ENCODE results near the gene B9D1.

B9D1 gene, protein sequence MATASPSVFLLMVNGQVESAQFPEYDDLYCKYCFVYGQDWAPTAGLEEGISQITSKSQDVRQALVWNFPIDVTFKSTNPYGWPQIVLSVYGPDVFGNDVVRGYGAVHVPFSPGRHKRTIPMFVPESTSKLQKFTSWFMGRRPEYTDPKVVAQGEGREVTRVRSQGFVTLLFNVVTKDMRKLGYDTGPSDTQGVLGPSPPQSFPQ

DNA sequence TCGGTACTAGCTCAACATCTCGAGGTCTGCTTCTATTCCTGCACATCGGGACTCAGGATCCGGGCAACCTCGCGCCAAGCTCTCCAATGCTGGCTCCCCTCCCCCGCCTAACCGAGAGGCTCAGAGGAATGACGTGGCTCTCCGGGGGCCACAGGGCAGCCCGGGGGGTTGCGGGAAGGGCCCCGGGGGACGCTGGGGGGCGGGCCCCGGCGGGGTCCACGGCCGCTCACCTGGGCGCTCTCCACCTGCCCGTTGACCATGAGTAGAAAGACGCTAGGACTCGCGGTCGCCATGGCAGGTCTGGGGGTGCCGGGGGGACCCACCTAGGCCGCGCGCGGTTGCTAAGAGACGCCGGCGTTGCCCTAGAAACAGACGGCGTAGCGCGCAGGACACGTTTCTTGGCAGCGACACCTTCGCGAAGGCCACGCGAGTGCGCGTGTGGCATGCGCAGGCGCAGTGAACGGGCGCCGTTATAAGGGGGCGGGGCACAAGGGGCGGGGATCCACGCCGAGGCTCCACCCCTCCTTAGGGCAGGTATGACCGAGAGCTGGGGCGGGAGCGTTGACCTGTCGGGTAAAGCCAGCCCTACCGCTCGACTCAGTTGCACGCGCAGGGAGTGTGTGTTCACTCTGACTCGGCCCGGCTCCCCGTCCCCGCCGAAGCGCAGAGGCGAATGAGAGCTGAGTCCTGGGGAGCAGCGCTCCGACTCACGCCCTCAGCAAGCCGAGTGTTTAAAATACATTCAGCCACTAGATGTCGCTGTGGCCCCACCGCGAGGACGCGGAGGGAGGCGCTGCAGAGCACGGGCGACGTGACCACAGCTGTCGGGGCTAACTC lies at the start of gene B9D1:
Gene B9D1 (minus strand): TSS at position 447 of the 837 bp plus-strand sequence. CDS start 154 bp downstream, at position 293.
- H3K9me3 Mint-ChIP-seq: no peaks in the 10 kb centered on the region
- H3K4me1 Mint-ChIP-seq: peaks cover 18% of the 10 kb centered on the region
- peak within 1 kb of the TSS; percentile 78 for H3K27ac Mint-ChIP-seq
- H3K4me3 Mint-ChIP-seq: peak within 1 kb of the TSS; percentile 88
- H3K27me3 Mint-ChIP-seq: peaks cover 3% of the 10 kb centered on the region
- ATAC-seq (ENCODE audit: low read depth) (peak; percentile 87), DNase-seq (ENCODE audit: low spot score in 2 of 2) (peak; percentile 92 to 98)
- no peaks in the 10 kb centered on the region for H3K36me3 Mint-ChIP-seq

DNA sequence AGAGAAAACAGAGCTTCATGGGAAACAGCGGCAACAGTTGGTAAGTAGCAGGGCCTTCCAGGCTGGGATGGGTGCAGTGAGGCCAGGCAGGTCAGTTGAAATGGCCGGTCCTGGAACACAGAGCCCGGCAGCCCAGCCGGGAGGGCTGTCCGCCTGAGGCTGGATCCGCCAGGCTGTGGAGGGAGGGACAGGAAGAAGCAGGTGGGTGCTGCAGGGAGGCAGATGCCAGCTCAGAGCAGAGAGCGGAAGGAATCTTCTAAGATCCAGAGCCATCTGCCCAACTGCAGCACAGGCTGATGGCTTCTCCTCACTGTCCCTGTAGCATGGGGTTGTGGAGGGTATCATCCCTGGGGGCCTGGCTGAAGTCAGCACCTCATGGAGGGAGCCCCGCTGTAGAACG lies 49.1 kb upstream of the B9D1 start:
- Mint-ChIP-seq H3K27ac (no peak overlapping the region), H3K27me3 (peaks cover 6% of the 10 kb centered on the region), H3K9me3 (no peaks in the 10 kb centered on the region), H3K4me1 (no peaks in the 10 kb centered on the region), H3K36me3 (no peaks in the 10 kb centered on the region), H3K4me3 (no peak overlapping the region)
- DNase-seq (ENCODE audit: low spot score in 2 of 2): no peak
- no peak for ATAC-seq (ENCODE audit: low read depth)

DNA sequence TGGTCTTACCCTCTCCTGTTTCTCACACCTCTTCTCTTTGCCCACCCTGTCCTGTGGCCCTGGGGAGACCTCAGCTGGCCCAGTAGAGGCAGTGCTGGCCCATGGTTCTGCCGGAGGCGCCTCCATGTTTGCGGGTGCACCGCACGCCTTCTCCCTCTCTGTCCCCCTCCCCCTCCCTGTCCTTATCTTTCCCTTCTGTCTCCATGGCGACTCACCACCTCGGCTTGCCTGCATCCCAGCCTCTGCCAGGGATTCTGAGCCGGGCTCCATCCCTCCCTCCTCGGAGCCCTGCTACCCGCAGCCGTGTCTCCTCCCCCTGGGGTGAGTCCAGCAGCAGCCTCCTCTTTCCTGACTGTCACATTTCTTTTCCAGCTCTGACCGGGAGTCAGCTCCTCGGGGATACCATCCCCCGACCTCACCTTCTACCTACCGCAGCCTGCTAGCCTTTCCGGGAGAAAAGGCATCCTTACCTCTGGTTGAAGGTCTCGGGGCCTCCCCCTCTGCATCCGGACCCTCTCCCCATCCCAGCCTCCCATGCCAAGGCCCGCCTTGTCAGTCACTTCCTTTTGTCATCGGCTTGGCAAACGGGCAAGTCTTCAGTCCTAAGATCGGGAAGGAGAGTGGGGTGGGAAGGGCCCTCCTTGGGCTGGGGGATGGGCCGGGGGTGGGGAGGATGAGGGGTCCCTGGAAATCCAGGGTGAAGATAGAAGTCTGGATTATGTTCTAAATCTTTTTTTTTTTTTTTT lies 48.5 kb upstream of the B9D1 start, which contains the start of gene RNF112:
Gene RNF112 (plus strand): TSS at position 358 of the 746 bp plus-strand sequence. CDS start 177 bp downstream, at position 535.
- H3K4me3 Mint-ChIP-seq: no peak within 1 kb of the TSS
- H3K27me3 Mint-ChIP-seq: peaks cover 6% of the 10 kb centered on the region
- DNase-seq (ENCODE audit: low spot score in 2 of 2) (no peak), ATAC-seq (ENCODE audit: low read depth) (no peak)
- no peaks in the 10 kb centered on the region for H3K36me3 Mint-ChIP-seq
- H3K27ac Mint-ChIP-seq: no peak within 1 kb of the TSS
- no peaks in the 10 kb centered on the region for H3K4me1 Mint-ChIP-seq
- H3K9me3 Mint-ChIP-seq: no peaks in the 10 kb centered on the region

GRCh38 chr17:19410091-19410490 lies 47.6 kb upstream of the B9D1 start:
- H3K27ac Mint-ChIP-seq: no peak overlapping the region

GRCh38 chr17:19409509-19409908 lies 47.0 kb upstream of the B9D1 start:
- Mint-ChIP-seq H3K27me3 (peaks cover 6% of the 10 kb centered on the region), H3K27ac (no peak overlapping the region), H3K4me3 (no peak overlapping the region), H3K4me1 (no peaks in the 10 kb centered on the region), H3K36me3 (no peaks in the 10 kb centered on the region), H3K9me3 (no peaks in the 10 kb centered on the region)
- ATAC-seq (ENCODE audit: low read depth): no peak
- no peak for DNase-seq (ENCODE audit: low spot score in 2 of 2)

More at GRCh38 chr17:19410091-19410490, 47.6 kb upstream of the B9D1 start:
- Mint-ChIP-seq H3K27me3 (peaks cover 6% of the 10 kb centered on the region), H3K36me3 (no peaks in the 10 kb centered on the region), H3K9me3 (no peaks in the 10 kb centered on the region), H3K4me3 (no peak overlapping the region), H3K4me1 (no peaks in the 10 kb centered on the region)
- ATAC-seq (ENCODE audit: low read depth): no peak
- DNase-seq (ENCODE audit: low spot score in 2 of 2): no peak

DNA sequence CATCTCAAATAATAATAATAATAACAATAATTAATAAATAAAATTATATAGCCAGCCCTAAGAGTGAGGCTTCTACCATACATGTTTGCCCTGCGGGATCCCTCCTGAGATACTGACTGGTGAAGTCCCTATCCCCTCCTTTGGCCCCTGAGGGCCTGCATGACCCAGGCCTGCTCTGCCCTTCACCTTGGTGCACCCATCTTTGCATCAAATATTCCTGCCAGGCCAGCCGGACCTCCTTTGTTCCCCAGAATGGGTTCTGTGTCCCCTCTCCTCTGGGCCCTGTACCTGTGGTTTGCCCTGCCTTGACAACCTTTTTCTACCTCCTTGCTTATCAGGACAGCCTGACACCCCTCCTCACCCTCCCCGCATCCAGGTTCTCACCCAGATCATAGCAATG lies 46.5 kb upstream of the B9D1 start:
- DNase-seq (ENCODE audit: low spot score in 2 of 2) (no peak), ATAC-seq (ENCODE audit: low read depth) (no peak)
- Mint-ChIP-seq H3K4me1 (no peaks in the 10 kb centered on the region), H3K36me3 (no peaks in the 10 kb centered on the region), H3K27me3 (peaks cover 6% of the 10 kb centered on the region), H3K4me3 (no peak overlapping the region), H3K9me3 (no peaks in the 10 kb centered on the region), H3K27ac (no peak overlapping the region)

GRCh38 chr17:19408346-19408710 lies 45.8 kb upstream of the B9D1 start:
- no peak for DNase-seq (ENCODE audit: low spot score in 2 of 2)

DNA sequence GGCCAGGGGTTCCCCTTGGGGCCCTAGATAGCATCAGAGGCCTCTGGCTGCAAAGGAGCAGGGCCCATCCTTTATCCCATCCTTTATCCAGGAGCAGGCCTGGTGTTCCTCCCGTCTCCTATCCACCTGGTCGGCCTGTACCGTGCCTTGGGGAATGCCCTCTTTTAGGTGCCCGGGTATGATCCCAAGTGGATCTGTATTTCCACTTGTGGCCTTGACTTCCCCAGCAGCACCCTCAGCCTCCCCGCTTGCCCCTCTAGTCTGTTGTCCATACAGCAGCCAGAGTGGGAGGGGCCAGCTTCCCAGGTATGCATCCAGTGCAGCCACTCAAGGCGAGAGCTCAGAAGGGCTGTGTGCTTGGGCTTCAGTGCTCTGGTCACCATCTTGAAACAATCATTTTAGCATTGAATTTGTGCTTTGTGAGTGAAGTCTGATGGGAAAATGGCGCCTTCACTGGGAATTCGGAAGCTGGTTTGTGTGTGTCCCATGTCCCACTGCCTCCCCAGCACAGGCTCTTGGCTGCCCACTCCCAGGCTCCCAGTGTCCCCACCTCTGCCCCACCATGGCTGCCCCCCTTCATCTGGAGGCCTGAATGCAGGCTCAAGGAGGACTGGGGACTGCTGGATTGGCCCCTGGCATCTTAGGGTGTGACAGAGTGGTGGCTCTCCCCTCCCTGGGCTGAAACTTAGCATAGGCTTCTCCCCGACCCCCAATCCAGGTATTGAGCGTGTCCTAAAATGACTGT lies 45.2 kb upstream of the B9D1 start:
- ATAC-seq (ENCODE audit: low read depth): no peak
- Mint-ChIP-seq H3K9me3 (peaks cover 2% of the 10 kb centered on the region), H3K27ac (no peak overlapping the region), H3K36me3 (no peaks in the 10 kb centered on the region), H3K4me3 (no peak overlapping the region), H3K27me3 (peaks cover 5% of the 10 kb centered on the region), H3K4me1 (no peaks in the 10 kb centered on the region)
- no peak for DNase-seq (ENCODE audit: low spot score in 2 of 2)

More at GRCh38 chr17:19408346-19408710, 45.8 kb upstream of the B9D1 start:
- Mint-ChIP-seq H3K4me1 (no peaks in the 10 kb centered on the region), H3K9me3 (peaks cover 2% of the 10 kb centered on the region), H3K36me3 (no peaks in the 10 kb centered on the region), H3K4me3 (no peak overlapping the region), H3K27me3 (peaks cover 7% of the 10 kb centered on the region), H3K27ac (no peak overlapping the region)
- no peak for ATAC-seq (ENCODE audit: low read depth)

DNA sequence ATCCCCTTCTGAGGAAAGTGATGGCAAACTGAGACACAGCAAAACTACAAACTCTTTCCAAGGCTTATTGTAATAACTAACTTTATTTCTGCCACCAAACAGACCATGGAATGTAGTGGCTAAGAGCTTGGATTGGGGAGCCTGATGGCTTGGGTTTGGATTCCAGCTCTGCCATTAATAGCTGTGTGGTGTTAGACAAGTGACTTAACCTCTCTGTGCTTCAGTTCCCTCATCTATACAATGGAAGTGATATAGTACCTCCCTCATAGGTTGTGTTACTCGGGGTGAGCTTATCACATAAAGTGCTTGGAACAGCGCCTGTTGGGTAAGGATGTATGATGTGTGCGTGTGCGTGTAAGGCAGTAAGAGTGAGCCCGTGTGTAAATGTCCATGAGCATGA lies 42.6 kb upstream of the B9D1 start:
- Mint-ChIP-seq H3K27me3 (peaks cover 7% of the 10 kb centered on the region), H3K4me1 (no peaks in the 10 kb centered on the region), H3K4me3 (no peak overlapping the region), H3K27ac (no peak overlapping the region), H3K9me3 (peaks cover 2% of the 10 kb centered on the region), H3K36me3 (no peaks in the 10 kb centered on the region)
- no peak for DNase-seq (ENCODE audit: low spot score in 2 of 2)
- ATAC-seq (ENCODE audit: low read depth): no peak

- peaks cover 7% of the 10 kb centered on the region for H3K27me3 Mint-ChIP-seq
- no peaks in the 10 kb centered on the region for H3K36me3 Mint-ChIP-seq
These were observed 41.7 kb upstream of the B9D1 start for GRCh38 chr17:19404264-19404663.

GRCh38 chr17:19403021-19403420 lies 40.5 kb upstream of the B9D1 start:
- Mint-ChIP-seq H3K27ac (no peak overlapping the region), H3K4me3 (no peak overlapping the region)

More at GRCh38 chr17:19404264-19404663, 41.7 kb upstream of the B9D1 start:
- Mint-ChIP-seq H3K4me3 (no peak overlapping the region), H3K27ac (no peak overlapping the region), H3K9me3 (peaks cover 2% of the 10 kb centered on the region), H3K4me1 (no peaks in the 10 kb centered on the region)
- ATAC-seq (ENCODE audit: low read depth) (no peak), DNase-seq (ENCODE audit: low spot score in 2 of 2) (no peak)

DNA sequence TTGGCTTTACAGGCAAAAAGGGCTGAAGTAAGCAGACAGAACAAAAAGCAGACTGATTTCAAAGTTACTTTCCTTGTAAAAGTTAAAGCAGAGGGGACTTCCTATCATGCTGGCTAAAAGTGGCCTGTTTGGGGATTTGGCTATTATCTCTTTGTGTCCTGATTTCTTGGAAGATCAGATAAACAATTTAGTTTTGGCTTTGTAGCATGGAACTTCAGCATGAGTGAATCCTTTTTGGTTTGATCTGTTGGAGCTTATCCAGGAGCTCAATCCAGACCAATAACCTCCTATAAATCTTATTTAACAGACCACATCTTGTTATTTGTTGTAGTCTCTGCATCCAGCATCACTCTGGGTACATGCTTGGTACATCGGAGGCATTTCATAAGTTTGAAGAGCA lies 39.6 kb upstream of the B9D1 start:
- no peaks in the 10 kb centered on the region for H3K4me1 Mint-ChIP-seq
- no peak overlapping the region for H3K4me3 Mint-ChIP-seq
- peaks cover 2% of the 10 kb centered on the region for H3K9me3 Mint-ChIP-seq
- DNase-seq (ENCODE audit: low spot score in 2 of 2) (no peak), ATAC-seq (ENCODE audit: low read depth) (no peak)
- H3K27me3 Mint-ChIP-seq: peaks cover 10% of the 10 kb centered on the region
- no peaks in the 10 kb centered on the region for H3K36me3 Mint-ChIP-seq
- no peak overlapping the region for H3K27ac Mint-ChIP-seq

More at GRCh38 chr17:19403021-19403420, 40.5 kb upstream of the B9D1 start:
- no peaks in the 10 kb centered on the region for H3K4me1 Mint-ChIP-seq
- H3K27me3 Mint-ChIP-seq: peaks cover 10% of the 10 kb centered on the region
- H3K36me3 Mint-ChIP-seq: no peaks in the 10 kb centered on the region
- H3K9me3 Mint-ChIP-seq: peaks cover 2% of the 10 kb centered on the region
- DNase-seq (ENCODE audit: low spot score in 2 of 2) (no peak), ATAC-seq (ENCODE audit: low read depth) (no peak)

DNA sequence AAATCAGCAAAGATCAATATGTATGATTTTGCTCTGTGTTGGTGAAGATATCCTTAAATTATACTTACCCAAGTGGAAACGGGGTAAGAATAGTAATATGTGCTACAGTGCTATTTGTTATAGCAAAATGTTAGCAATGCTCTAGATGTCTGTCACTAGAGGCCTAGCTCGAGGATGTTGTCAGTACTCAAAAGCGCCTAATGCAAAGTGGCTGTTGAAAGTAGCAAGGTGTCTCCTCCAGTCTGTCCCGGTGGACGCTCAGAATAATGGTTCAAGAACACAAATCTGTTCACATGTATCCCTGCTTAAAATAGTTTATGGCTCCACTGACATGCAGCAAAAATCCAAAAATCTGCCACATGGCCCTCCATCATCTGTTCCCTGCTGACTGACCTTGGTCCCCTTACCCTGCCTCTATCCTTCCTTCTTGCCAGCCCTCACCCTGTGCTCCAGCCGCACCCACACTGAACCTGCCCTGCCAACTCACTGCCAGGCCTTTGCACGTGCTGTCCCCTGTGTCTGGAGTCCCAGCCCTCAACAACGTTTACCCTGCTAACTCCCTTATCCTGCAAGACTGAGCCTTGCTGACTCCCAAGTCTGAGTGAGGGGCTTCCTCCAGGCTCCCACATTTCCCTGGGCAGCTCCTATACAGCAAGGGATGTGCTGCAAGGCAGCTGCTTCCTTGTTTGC lies 38.9 kb upstream of the B9D1 start:
- peaks cover 10% of the 10 kb centered on the region for H3K27me3 Mint-ChIP-seq
- H3K36me3 Mint-ChIP-seq: no peaks in the 10 kb centered on the region
- no peaks in the 10 kb centered on the region for H3K4me1 Mint-ChIP-seq
- ATAC-seq (ENCODE audit: low read depth) (no peak), DNase-seq (ENCODE audit: low spot score in 2 of 2) (no peak)
- H3K27ac Mint-ChIP-seq: no peak overlapping the region
- peaks cover 2% of the 10 kb centered on the region for H3K9me3 Mint-ChIP-seq
- H3K4me3 Mint-ChIP-seq: no peak overlapping the region
